Stimulated activated CD8-positive, alpha-beta memory T cell treated with anti-CD3 and anti-CD28 coated beads, Interleukin-4, amount 100 ng/mL, for 1 hour (primary cell): ENCODE measurements around the gene CDCA3.
A peak's percentile ranks its signal among the peaks of the same experiment; 100 is the strongest.

Source experiments
- DNase-seq, 2 donors: peaks; one replicate each; pipeline ENCODE4 v3.0.0-alpha.2; 2020; ENCODE audit warnings: low read depth in 2 of 2, low spot score in 1 of 2

CDCA3 gene

GRCh38 chr12:6853626-6854025 is 2.5 kb upstream of the CDCA3 start:
- no peak for DNase-seq

GRCh38 chr12:6852651-6853354 is 1.7 kb upstream of the CDCA3 start:
- no peak for DNase-seq

- DNase-seq = peak; percentile 93 to 96
Measured at GRCh38 chr12:6851921-6852650, 1.0 kb upstream of the CDCA3 start, which contains the start of gene USP5. Gene USP5, plus strand, starts transcription at chr12:6852150. Its CDS starts 30 bp downstream, at chr12:6852180.

GRCh38 chr12:6850796-6851152 is 312 bp downstream of the CDCA3 start:
- no peak for DNase-seq

- DNase-seq = no peak
Measured at GRCh38 chr12:6849976-6850560, 1.0 kb downstream of the CDCA3 start.

GRCh38 chr12:6849427-6849826 is 1.7 kb downstream of the CDCA3 start:
- DNase-seq = no peak

- DNase-seq = no peak
Measured at GRCh38 chr12:6847676-6848075, 3.4 kb downstream of the CDCA3 start.

GRCh38 chr12:6846316-6846869 is 4.7 kb downstream of the CDCA3 start:
- DNase-seq = no peak

- DNase-seq = no peak
Measured at GRCh38 chr12:6845395-6845794, 5.7 kb downstream of the CDCA3 start.

GRCh38 chr12:6843118-6843902 is 7.8 kb downstream of the CDCA3 start:
- DNase-seq = no peak

- DNase-seq = no peak
Measured at GRCh38 chr12:6842075-6842474, 9.0 kb downstream of the CDCA3 start.

GRCh38 chr12:6840761-6841515 is 10.1 kb downstream of the CDCA3 start, which contains the start of gene GNB3:
Gene GNB3, plus strand, starts transcription at chr12:6840925. Its CDS starts 363 bp downstream, at chr12:6841288.
- DNase-seq = no peak

GRCh38 chr12:6840330-6840729 is 10.8 kb downstream of the CDCA3 start:
- DNase-seq = no peak

GRCh38 chr12:6839482-6840201 is 11.4 kb downstream of the CDCA3 start:
- DNase-seq = no peak

- DNase-seq = no peak
Measured at GRCh38 chr12:6838854-6839253, 12.2 kb downstream of the CDCA3 start.

- no peak for DNase-seq
Measured at GRCh38 chr12:6837370-6838060, 13.6 kb downstream of the CDCA3 start.

GRCh38 chr12:6836851-6837250 is 14.2 kb downstream of the CDCA3 start:
- no peak for DNase-seq

- DNase-seq = no peak
Measured at GRCh38 chr12:6834873-6835272, 16.2 kb downstream of the CDCA3 start.

GRCh38 chr12:6834254-6834653 is 16.8 kb downstream of the CDCA3 start:
- no peak for DNase-seq
